A549 (cell line): ENCODE results near the gene PDZD4.

ENCODE experiments used
- CEBPB ChIP-seq, 2 experiments: fragments of >200 bp in 1 of 2; sonication (Bioruptor Twin) in 1 of 2; formaldehyde crosslinking in 1 of 2; IDR thresholded peaks; 2 replicates each; pipeline ENCODE4 v1.6.1; 2012 to 2016
- CTCF ChIP-seq: fragments of >200 bp; sonication (Bioruptor Twin); formaldehyde crosslinking; IDR thresholded peaks from 3 replicates; pipeline ENCODE4 v1.5.1; 2016
- EHF ChIP-seq: fragments of 250-450 bp; sonication (Bioruptor Pico); IDR thresholded peaks from 2 replicates; pipeline ENCODE4 v1.5.0; 2020; ENCODE audit warnings: mild to moderate bottlenecking
- EP300 ChIP-seq, 2 experiments: fragments of >200 bp; sonication (Bioruptor Twin); formaldehyde crosslinking; IDR thresholded peaks; 2 replicates in 1 of 2; 3 replicates in 1 of 2; pipeline ENCODE4 v1.6.1; 2016 to 2017
- HDAC2 ChIP-seq: fragments of 200-600 bp; sonication (generic); IDR thresholded peaks from 2 replicates; pipeline ENCODE4 v1.6.1; 2016
- HOXB5 ChIP-seq: fragments of 250-450 bp; sonication (Bioruptor Pico); IDR thresholded peaks from 2 replicates; pipeline ENCODE4 v1.5.0; 2020; ENCODE audit warnings: mild to moderate bottlenecking, moderate library complexity
- JUN ChIP-seq, 2 experiments: fragments of >200 bp; sonication (Bioruptor Twin); formaldehyde crosslinking; IDR thresholded peaks; 2 replicates in 1 of 2; 3 replicates in 1 of 2; pipeline ENCODE4 v1.6.1; 2016 to 2017
- MAX ChIP-seq: IDR thresholded peaks from 2 replicates; pipeline ENCODE4 v1.6.1; 2012
- POLR2A ChIP-seq: IDR thresholded peaks from 2 replicates; pipeline ENCODE4 v1.6.1; 2012; ENCODE audit warnings: mild to moderate bottlenecking, low read length
- RCOR1 ChIP-seq: fragments of 150-350 bp; IDR thresholded peaks from 2 replicates; pipeline ENCODE4 v1.6.1; 2014; ENCODE audit warnings: antibody characterized with exemption, low read length, low read depth
- REST ChIP-seq: fragments of 200-600 bp; sonication (generic); IDR thresholded peaks from 2 replicates; pipeline ENCODE4 v1.6.1; 2016; ENCODE audit warnings: antibody characterized with exemption, mild to moderate bottlenecking, moderate library complexity
- SMC3 ChIP-seq: fragments of >200 bp; sonication (Bioruptor Twin); formaldehyde crosslinking; IDR thresholded peaks from 3 replicates; pipeline ENCODE4 v1.6.1; 2018; ENCODE audit warnings: inconsistent platforms
- TF ChIP-seq, protein P1 (sequence below): fragments of 450-650 bp; IDR thresholded peaks from 2 replicates; pipeline ENCODE4 v1.6.1; 2014; ENCODE audit warnings: antibody characterized with exemption

- no peak for TF ChIP-seq EHF (CRISPR knock-in tag)
- TF ChIP-seq HOXB5 (CRISPR knock-in tag), result no peak
- TF ChIP-seq CTCF, result no peak
- TF ChIP-seq RCOR1, result no peak
- no peak for TF ChIP-seq REST
- no peak for TF ChIP-seq EP300 (IDR thresholded peaks at IDR 0.05)
- no peak for TF ChIP-seq POLR2A
- TF ChIP-seq MAX, result no peak
- no peak for TF ChIP-seq JUN (IDR thresholded peaks at IDR 0.05)
- TF ChIP-seq, protein P1, sequence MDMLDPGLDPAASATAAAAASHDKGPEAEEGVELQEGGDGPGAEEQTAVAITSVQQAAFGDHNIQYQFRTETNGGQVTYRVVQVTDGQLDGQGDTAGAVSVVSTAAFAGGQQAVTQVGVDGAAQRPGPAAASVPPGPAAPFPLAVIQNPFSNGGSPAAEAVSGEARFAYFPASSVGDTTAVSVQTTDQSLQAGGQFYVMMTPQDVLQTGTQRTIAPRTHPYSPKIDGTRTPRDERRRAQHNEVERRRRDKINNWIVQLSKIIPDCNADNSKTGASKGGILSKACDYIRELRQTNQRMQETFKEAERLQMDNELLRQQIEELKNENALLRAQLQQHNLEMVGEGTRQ, result no peak
- TF ChIP-seq SMC3, result no peak
- TF ChIP-seq CEBPB (IDR thresholded peaks at IDR 0.05), result no peak
- TF ChIP-seq HDAC2, result no peak
Observed at GRCh38 chrX:153804621-153805020, 25.7 kb downstream of the PDZD4 start.
